Measurements from ENCODE around the gene AGMAT. TPM values are rescaled to one million over a fixed set of nuclear protein-coding genes. Genes with fewer than 3 reads are reported as not detected.
A peak's percentile ranks its signal among the peaks of the same experiment; 100 is the strongest.

The AGMAT gene
- polyA plus RNA-seq, 2 of the 4 experiments (the other 2 are of a cell fraction): 10.3 to 13.1 TPM

DNA sequence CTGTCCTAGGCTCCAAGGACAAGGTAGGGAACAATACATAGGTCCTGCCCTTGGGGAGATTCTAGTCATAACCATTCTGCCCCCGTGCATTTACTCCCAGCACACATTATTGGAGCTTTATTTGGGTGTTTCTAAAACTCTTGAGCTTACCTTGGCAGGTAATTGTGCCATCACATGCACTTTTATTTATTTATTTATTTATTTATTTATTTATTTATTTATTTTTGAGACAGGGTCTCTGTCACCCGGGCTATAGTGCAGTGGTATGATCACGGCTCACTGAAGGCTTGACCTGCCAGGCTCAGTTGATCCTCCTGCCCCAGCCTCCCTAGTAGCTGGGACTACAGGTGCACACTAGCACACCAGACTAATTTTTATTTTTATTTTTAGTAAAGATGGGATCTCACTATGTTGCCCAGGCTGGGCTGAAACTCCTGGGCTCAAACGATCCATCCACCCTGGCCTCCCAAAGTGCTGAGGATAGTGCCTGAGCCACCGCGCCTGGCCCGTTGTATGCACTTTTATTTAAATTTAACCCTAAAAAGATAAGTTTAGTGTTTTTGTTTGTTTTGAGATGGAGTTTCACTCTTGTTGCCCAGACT is 9.2 kb downstream of the AGMAT start:
- TF ChIP-seq ZC3H11A (IDR thresholded peaks at IDR 0.05): peak; percentile 87
- TF ChIP-seq, protein P1, sequence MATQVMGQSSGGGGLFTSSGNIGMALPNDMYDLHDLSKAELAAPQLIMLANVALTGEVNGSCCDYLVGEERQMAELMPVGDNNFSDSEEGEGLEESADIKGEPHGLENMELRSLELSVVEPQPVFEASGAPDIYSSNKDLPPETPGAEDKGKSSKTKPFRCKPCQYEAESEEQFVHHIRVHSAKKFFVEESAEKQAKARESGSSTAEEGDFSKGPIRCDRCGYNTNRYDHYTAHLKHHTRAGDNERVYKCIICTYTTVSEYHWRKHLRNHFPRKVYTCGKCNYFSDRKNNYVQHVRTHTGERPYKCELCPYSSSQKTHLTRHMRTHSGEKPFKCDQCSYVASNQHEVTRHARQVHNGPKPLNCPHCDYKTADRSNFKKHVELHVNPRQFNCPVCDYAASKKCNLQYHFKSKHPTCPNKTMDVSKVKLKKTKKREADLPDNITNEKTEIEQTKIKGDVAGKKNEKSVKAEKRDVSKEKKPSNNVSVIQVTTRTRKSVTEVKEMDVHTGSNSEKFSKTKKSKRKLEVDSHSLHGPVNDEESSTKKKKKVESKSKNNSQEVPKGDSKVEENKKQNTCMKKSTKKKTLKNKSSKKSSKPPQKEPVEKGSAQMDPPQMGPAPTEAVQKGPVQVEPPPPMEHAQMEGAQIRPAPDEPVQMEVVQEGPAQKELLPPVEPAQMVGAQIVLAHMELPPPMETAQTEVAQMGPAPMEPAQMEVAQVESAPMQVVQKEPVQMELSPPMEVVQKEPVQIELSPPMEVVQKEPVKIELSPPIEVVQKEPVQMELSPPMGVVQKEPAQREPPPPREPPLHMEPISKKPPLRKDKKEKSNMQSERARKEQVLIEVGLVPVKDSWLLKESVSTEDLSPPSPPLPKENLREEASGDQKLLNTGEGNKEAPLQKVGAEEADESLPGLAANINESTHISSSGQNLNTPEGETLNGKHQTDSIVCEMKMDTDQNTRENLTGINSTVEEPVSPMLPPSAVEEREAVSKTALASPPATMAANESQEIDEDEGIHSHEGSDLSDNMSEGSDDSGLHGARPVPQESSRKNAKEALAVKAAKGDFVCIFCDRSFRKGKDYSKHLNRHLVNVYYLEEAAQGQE (IDR thresholded peaks at IDR 0.05): no peak
- ChIA-PET CTCF (no interaction called here), POLR2A (interaction anchor here (1.2 kb wide), 1 partner anchor 9 kb away, joined by 3 read pairs; no protein-coding TSS in a partner anchor)
- Histone ChIP-seq H3K4me1 (no peaks in the 10 kb centered on the region), H3K4me2 (no peak overlapping the region), H3K27ac (no peak overlapping the region), H3K9me3 (no peaks in the 10 kb centered on the region), H3K4me3 (no peak overlapping the region)
- ATAC-seq (no peak), DNase-seq (ENCODE audit: low read depth in 1 of 2, low spot score in 1 of 2) (no peak), FAIRE-seq (no peak)
- WGBS (ENCODE audit: missing lambda C conversion rate): 95% methylated on average over 7 of the region's 7 CpGs

DNA sequence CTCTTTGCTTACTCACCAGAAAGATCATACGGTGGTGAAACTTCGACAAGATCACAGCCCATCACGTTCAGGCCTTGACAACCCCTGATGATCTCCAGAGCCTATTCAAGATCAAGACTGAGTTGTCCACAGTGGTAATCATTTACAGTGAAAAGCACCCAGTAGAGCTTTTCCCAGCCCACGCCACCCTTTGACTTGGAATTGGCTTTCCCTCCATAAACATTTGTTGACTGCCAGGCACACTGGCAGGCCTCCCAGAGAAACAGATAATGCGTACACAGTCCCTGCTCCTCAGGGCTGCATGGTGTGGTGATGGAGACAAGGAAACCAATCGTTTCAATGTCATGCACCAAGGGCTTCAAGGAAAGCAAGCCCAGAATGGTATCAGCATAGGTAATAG is 10.1 kb downstream of the AGMAT start:
- ATAC-seq (no peak), DNase-seq (ENCODE audit: low read depth in 1 of 2, low spot score in 1 of 2) (no peak), FAIRE-seq (no peak)
- CTCF ChIA-PET: interaction anchor here (1.4 kb wide), 1 partner anchor 9 kb away, joined by 3 read pairs; no protein-coding TSS in a partner anchor
- WGBS (ENCODE audit: missing lambda C conversion rate): 84% methylated on average over 6 of the region's 6 CpGs
- H3K4me1 ChIP-seq: no peaks in the 10 kb centered on the region
- TF ChIP-seq, protein P2, sequence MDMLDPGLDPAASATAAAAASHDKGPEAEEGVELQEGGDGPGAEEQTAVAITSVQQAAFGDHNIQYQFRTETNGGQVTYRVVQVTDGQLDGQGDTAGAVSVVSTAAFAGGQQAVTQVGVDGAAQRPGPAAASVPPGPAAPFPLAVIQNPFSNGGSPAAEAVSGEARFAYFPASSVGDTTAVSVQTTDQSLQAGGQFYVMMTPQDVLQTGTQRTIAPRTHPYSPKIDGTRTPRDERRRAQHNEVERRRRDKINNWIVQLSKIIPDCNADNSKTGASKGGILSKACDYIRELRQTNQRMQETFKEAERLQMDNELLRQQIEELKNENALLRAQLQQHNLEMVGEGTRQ (IDR thresholded peaks at IDR 0.05): no peak
- TF ChIP-seq PHF8 (IDR thresholded peaks at IDR 0.05; ENCODE audit: borderline replicate concordance, low read depth): no peak
- no peak for TF ChIP-seq HOXA7 (CRISPR knock-in tag; IDR thresholded peaks at IDR 0.05)
- TF ChIP-seq RNF2 (IDR thresholded peaks at IDR 0.05; ENCODE audit: borderline replicate concordance, low read depth): no peak
- no peak for TF ChIP-seq HEYL (CRISPR knock-in tag; IDR thresholded peaks at IDR 0.05)
- no peak for TF ChIP-seq NFE2L2 (conservative IDR thresholded peaks at IDR 0.05; ENCODE audit: low read length)
- TF ChIP-seq, protein P3, sequence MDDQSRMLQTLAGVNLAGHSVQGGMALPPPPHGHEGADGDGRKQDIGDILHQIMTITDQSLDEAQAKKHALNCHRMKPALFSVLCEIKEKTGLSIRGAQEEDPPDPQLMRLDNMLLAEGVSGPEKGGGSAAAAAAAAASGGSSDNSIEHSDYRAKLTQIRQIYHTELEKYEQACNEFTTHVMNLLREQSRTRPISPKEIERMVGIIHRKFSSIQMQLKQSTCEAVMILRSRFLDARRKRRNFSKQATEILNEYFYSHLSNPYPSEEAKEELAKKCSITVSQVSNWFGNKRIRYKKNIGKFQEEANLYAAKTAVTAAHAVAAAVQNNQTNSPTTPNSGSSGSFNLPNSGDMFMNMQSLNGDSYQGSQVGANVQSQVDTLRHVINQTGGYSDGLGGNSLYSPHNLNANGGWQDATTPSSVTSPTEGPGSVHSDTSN (IDR thresholded peaks at IDR 0.05): no peak
- no peak for TF ChIP-seq BHLHE40 (IDR thresholded peaks at IDR 0.05; ENCODE audit: low read depth, low read length)
- no peak overlapping the region for H3K4me2 ChIP-seq
- H3K27ac ChIP-seq: no peak overlapping the region
- POLR2A ChIA-PET: no interaction called here
- H3K9me3 ChIP-seq: no peaks in the 10 kb centered on the region
- no peak overlapping the region for H3K4me3 ChIP-seq

DNA sequence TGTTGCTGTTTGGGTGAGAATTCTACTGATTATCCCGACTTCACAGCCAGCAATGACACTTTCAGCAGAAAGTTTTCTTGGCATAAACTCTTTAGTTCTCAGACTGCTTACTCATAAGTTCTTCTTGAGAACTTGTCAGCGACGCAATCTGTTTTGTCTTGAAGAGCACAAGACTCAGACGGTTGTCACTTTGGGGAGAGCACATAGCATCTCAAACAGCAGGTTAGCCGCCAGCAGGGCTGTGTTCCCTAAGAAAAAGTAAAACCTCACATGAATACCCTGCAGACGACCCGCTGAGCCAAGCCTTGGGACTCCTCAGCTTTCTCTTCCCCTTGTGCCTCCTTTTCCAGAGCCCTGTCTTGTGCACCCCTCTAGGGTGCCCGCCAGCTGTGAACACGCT is 11.4 kb downstream of the AGMAT start:
- H3K4me2 ChIP-seq: no peak overlapping the region
- no peak overlapping the region for H3K4me3 ChIP-seq
- FAIRE-seq (no peak), ATAC-seq (no peak), DNase-seq (ENCODE audit: low read depth in 1 of 2, low spot score in 1 of 2) (no peak)
- ChIA-PET POLR2A (no interaction called here), CTCF (interaction anchor here (1.4 kb wide), 1 partner anchor 11 kb away, joined by 3 read pairs; no protein-coding TSS in a partner anchor)
- H3K9me3 ChIP-seq: no peaks in the 10 kb centered on the region
- H3K4me1 ChIP-seq: no peaks in the 10 kb centered on the region
- no peak overlapping the region for H3K27ac ChIP-seq
- TF ChIP-seq RARB (CRISPR knock-in tag; IDR thresholded peaks at IDR 0.05) (no peak), HDAC2 (IDR thresholded peaks at IDR 0.05) (no peak), JUNB (IDR thresholded peaks at IDR 0.05) (no peak), RFX5 (IDR thresholded peaks at IDR 0.05) (no peak), FOXS1 (CRISPR knock-in tag; IDR thresholded peaks at IDR 0.05) (no peak), RNF2 (IDR thresholded peaks at IDR 0.05; ENCODE audit: borderline replicate concordance, low read depth) (no peak)
- TF ChIP-seq, protein P4, sequence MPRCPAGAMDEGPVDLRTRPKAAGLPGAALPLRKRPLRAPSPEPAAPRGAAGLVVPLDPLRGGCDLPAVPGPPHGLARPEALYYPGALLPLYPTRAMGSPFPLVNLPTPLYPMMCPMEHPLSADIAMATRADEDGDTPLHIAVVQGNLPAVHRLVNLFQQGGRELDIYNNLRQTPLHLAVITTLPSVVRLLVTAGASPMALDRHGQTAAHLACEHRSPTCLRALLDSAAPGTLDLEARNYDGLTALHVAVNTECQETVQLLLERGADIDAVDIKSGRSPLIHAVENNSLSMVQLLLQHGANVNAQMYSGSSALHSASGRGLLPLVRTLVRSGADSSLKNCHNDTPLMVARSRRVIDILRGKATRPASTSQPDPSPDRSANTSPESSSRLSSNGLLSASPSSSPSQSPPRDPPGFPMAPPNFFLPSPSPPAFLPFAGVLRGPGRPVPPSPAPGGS (IDR thresholded peaks at IDR 0.05): no peak
- TF ChIP-seq, protein P5, sequence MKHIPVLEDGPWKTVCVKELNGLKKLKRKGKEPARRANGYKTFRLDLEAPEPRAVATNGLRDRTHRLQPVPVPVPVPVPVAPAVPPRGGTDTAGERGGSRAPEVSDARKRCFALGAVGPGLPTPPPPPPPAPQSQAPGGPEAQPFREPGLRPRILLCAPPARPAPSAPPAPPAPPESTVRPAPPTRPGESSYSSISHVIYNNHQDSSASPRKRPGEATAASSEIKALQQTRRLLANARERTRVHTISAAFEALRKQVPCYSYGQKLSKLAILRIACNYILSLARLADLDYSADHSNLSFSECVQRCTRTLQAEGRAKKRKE (CRISPR knock-in tag; IDR thresholded peaks at IDR 0.05; ENCODE audit: low read depth): no peak
- TF ChIP-seq, protein P2 (IDR thresholded peaks at IDR 0.05): no peak
- TF ChIP-seq, protein P6, sequence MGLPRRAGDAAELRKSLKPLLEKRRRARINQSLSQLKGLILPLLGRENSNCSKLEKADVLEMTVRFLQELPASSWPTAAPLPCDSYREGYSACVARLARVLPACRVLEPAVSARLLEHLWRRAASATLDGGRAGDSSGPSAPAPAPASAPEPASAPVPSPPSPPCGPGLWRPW (IDR thresholded peaks at IDR 0.05): no peak
- TF ChIP-seq, protein P1 (IDR thresholded peaks at IDR 0.05): no peak
- 88% methylated on average over 9 of the region's 9 CpGs for WGBS (ENCODE audit: missing lambda C conversion rate)
